ENCODE measurements around the gene S100A3. TPM values are rescaled to one million over a fixed set of nuclear protein-coding genes. Genes with fewer than 3 reads are reported as not detected.

S100A3 gene
- total and polyA plus RNA-seq, 2 of the 13 experiments (the other 11 are each of a cell fraction or from before 2014, with no cell fraction given), result 2.5 to 4.5 TPM

GRCh38 chr1:153545067-153546055 lies 3.7 kb downstream of the S100A3 start, which contains the start of gene S100A4 (continued):
- no peak for TF ChIP-seq TEF (CRISPR knock-in tag; IDR thresholded peaks at IDR 0.05)
- no peak; the same call in 1 of the 2 replicates for TF ChIP-seq GMEB1 (CRISPR knock-in tag; IDR thresholded peaks at IDR 0.05; ENCODE audit: borderline replicate concordance)
- no peak for TF ChIP-seq ISL2 (CRISPR knock-in tag; IDR thresholded peaks at IDR 0.05)
- TF ChIP-seq CHD4 (IDR thresholded peaks at IDR 0.05; ENCODE audit: borderline replicate concordance, low read length), result no peak
- TF ChIP-seq BCLAF1 (IDR thresholded peaks at IDR 0.05), result no peak
- no peak for TF ChIP-seq ZNF761 (CRISPR knock-in tag; conservative IDR thresholded peaks at IDR 0.05)
- TF ChIP-seq ZKSCAN1 (IDR thresholded peaks at IDR 0.05; ENCODE audit: low read length), result no peak
- no peak for TF ChIP-seq ZNF841 (CRISPR knock-in tag; IDR thresholded peaks at IDR 0.05; ENCODE audit: borderline replicate concordance)
- no peak for TF ChIP-seq U2AF2 (IDR thresholded peaks at IDR 0.05; ENCODE audit: low read depth, low read length)
- TF ChIP-seq ZBTB4 (CRISPR knock-in tag; IDR thresholded peaks at IDR 0.05; ENCODE audit: borderline replicate concordance), result no peak; the same call in 1 of the 2 replicates
- no peak for TF ChIP-seq KLF16 (CRISPR knock-in tag; IDR thresholded peaks at IDR 0.05)
- TF ChIP-seq ASH2L (IDR thresholded peaks at IDR 0.05; ENCODE audit: insufficient read length, low read depth, low read length), result no peak
- TF ChIP-seq SNAPC4 (CRISPR knock-in tag; IDR thresholded peaks at IDR 0.05), result no peak

Measured in HepG2 (cell line).